Measurements from ENCODE around the gene MFAP2. TPM values are rescaled to one million over a fixed set of nuclear protein-coding genes. Genes with fewer than 3 reads are reported as not detected.
"Not testable (repeated sequence)": the region's sequence is repeated elsewhere in the genome, so short reads cannot be mapped to it uniquely, and the experiment has no call there.

MFAP2 gene
- total RNA-seq, 2 donors from 2014 or later = 24.0 to 62.2 TPM

- Histone ChIP-seq H3K9me3 (no peaks in the 10 kb centered on the region), H3K4me1 (ENCODE audit: control insufficient read depth in 1 of 2, low read depth in 2 of 2) (peaks cover 13 to 45% of the 10 kb centered on the region in 2 donors), H3K4me3 (no peak overlapping the region), H3K36me3 (peaks cover 16% of the 10 kb centered on the region), H3K27ac (peak overlapping the region; percentile 54 to 58), H3K27me3 (replicated peaks; ENCODE audit: insufficient read depth) (no peaks in the 10 kb centered on the region)
- ATAC-seq (ENCODE audit: insufficient number of reproducible peaks, low FRiP score, low read depth) (peak; percentile 44), DNase-seq (ENCODE audit: low spot score) (no peak)
- no peak for TF ChIP-seq CTCF (IDR thresholded peaks at IDR 0.05)
Measured at GRCh38 chr1:16967095-16967575, 13.3 kb downstream of the MFAP2 start.

DNA sequence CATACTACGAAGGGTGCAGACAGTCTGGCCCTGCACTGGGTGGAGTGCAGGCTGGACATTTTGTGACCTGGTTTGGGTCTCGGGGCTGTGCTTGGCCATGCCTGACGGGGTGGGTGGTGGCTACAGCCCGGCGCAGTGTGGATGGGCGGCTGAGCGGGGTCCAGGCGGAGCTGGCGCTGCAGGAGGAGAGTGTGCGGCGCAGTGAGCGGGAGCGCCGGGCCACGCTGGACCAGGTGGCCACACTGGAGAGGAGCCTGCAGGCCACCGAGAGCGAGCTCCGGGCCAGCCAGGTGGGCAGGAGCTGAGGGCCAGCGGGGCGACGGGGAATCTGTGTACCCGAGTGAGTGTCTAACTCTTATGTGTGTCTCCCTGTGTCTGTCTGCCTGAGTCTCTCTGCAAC, 14.1 kb downstream of the MFAP2 start:
- Histone ChIP-seq H3K36me3 (peaks cover 16% of the 10 kb centered on the region), H3K4me3 (no peak overlapping the region), H3K4me1 (ENCODE audit: control insufficient read depth in 1 of 2, low read depth in 2 of 2) (peaks cover 14 to 40% of the 10 kb centered on the region in 2 donors), H3K9me3 (no peaks in the 10 kb centered on the region), H3K27me3 (replicated peaks; ENCODE audit: insufficient read depth) (no peaks in the 10 kb centered on the region), H3K27ac (peak overlapping the region in 1 of 2 donors; percentile 54)
- ATAC-seq (ENCODE audit: insufficient number of reproducible peaks, low FRiP score, low read depth) (no peak), DNase-seq (ENCODE audit: low spot score) (no peak)
- no peak for TF ChIP-seq CTCF (IDR thresholded peaks at IDR 0.05)

- ATAC-seq (ENCODE audit: insufficient number of reproducible peaks, low FRiP score, low read depth) (no peak), DNase-seq (ENCODE audit: low spot score) (no peak)
- Histone ChIP-seq H3K4me3 (no peak overlapping the region), H3K27me3 (replicated peaks; ENCODE audit: insufficient read depth) (no peaks in the 10 kb centered on the region), H3K36me3 (peaks cover 14% of the 10 kb centered on the region), H3K9me3 (no peaks in the 10 kb centered on the region), H3K27ac (no peak overlapping the region), H3K4me1 (ENCODE audit: control insufficient read depth in 1 of 2, low read depth in 2 of 2) (peaks cover 16 to 44% of the 10 kb centered on the region in 2 donors)
- no peak for TF ChIP-seq CTCF (IDR thresholded peaks at IDR 0.05)
Measured at GRCh38 chr1:16965486-16966067, 14.8 kb downstream of the MFAP2 start.

- Histone ChIP-seq H3K36me3 (peaks cover 12% of the 10 kb centered on the region), H3K4me1 (ENCODE audit: control insufficient read depth in 1 of 2, low read depth in 2 of 2) (peaks cover 16 to 49% of the 10 kb centered on the region in 2 donors), H3K27ac (peak overlapping the region in 1 of 2 donors; percentile 57)
- not testable (repeated sequence) for DNase-seq (ENCODE audit: low spot score); H3K4me3 ChIP-seq; H3K27me3 ChIP-seq (replicated peaks; ENCODE audit: insufficient read depth); H3K9me3 ChIP-seq; ATAC-seq (ENCODE audit: insufficient number of reproducible peaks, low FRiP score, low read depth)
Measured at GRCh38 chr1:16964169-16964568, 16.3 kb downstream of the MFAP2 start.

- no peak for DNase-seq (ENCODE audit: low spot score)
- Histone ChIP-seq H3K9me3 (no peaks in the 10 kb centered on the region), H3K27ac (peak overlapping the region; percentile 46 to 50), H3K4me3 (peak overlapping the region; percentile 60), H3K36me3 (peaks cover 12% of the 10 kb centered on the region), H3K27me3 (replicated peaks; ENCODE audit: insufficient read depth) (no peaks in the 10 kb centered on the region), H3K4me1 (ENCODE audit: control insufficient read depth in 1 of 2, low read depth in 2 of 2) (peaks cover 7 to 35% of the 10 kb centered on the region in 2 donors)
- no peak for ATAC-seq (ENCODE audit: insufficient number of reproducible peaks, low FRiP score, low read depth)
- TF ChIP-seq CTCF (IDR thresholded peaks at IDR 0.05) = no peak
Measured at GRCh38 chr1:16961297-16962133, 18.9 kb downstream of the MFAP2 start.

Data from thoracic aorta (tissue), 2 donors.